GM08714 (cell line): Measurements from ENCODE around the gene RALY.

Experiments used
- H3K4me3 ChIP-seq: fragments of 200-500 bp; sonication (Bioruptor generic); 2 replicates; pipeline ENCODE4 v1.5.1; 2014; ENCODE audit warnings: mild to moderate bottlenecking, low read length, inconsistent platforms
- ZNF274 ChIP-seq: IDR thresholded peaks from 2 replicates; pipeline ENCODE4 v1.6.1; 2012; ENCODE audit warnings: mild to moderate bottlenecking, low read depth, low read length

RALY gene

DNA sequence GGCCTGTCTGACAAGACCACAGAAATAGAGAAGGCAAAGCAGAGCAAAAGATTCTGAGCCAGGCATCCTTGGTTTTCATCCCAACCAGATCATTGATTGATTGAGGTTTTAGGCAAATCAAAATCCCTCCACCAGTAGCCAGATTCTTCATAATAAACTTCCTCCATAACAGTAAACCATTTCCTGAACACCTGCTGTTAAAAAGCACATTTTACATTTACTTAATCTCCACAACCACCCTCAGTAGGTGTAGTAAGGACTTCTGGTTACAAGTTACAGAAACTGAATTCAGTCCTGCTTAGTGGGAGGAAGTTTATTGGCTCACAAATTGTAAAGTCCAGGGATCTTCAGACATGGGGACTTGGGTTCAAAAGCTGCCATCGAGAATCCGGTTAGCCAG, 90.1 kb downstream of the RALY start:
- no peak for TF ChIP-seq ZNF274

DNA sequence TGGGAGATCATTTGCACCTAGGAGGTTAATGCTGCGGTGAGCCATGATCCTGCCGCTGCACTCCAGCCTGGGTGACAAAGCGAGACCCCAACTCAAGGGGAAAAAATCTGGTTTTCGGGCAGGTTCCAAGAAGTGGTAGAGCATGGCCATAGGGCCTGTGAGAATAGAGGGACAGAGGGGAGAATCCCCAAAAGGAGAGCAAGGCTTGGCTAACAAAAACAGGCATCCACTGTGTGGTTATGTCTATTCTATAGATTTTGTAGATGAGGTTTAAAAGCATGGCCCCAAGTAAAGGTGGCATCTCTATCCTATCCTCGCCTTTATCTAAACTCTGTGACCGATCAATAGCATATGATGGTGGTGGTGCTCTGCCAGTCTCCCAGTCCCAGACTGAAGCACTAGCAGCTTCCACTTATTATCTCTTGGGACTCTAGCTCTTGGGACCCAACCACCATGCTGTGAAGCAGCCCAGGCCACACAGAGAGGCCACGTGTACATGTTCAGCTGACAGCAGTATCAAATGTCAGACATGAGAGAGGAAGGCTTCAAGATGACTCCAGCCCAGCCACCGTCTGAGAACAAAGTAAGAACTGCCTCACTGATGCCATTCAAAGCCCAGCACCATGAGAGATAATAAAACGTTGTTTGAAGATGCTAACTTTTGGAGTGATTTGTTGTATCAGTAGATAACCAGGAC, 90.7 kb downstream of the RALY start:
- no peak overlapping the region for H3K4me3 ChIP-seq
- TF ChIP-seq ZNF274 = no peak

More for the DNA sequence above, 90.1 kb downstream of the RALY start:
- no peak overlapping the region for H3K4me3 ChIP-seq

DNA sequence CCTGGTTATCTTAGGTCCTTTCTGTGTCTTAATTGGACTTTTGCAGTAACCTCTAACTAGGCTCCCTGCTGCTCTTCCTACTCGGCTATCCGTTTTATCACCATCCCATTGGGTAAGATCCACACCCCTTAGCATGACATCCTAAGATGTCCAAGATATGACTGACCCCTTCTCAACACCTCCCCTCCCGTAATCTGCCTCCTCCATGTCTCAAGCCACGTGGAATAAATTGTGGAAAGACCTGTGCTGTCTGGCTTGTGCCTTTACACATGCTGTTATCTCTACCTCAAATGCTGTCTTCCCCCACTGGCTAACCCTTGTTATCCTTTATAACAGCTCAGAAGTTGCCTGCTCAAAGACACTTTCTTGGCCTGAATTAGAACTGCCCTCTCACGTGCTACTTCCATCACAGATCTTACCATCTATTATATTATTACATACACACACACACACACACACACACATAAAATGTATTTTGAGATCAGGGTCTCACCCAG, 91.9 kb downstream of the RALY start:
- H3K4me3 ChIP-seq = no peak overlapping the region
- TF ChIP-seq ZNF274 = no peak

DNA sequence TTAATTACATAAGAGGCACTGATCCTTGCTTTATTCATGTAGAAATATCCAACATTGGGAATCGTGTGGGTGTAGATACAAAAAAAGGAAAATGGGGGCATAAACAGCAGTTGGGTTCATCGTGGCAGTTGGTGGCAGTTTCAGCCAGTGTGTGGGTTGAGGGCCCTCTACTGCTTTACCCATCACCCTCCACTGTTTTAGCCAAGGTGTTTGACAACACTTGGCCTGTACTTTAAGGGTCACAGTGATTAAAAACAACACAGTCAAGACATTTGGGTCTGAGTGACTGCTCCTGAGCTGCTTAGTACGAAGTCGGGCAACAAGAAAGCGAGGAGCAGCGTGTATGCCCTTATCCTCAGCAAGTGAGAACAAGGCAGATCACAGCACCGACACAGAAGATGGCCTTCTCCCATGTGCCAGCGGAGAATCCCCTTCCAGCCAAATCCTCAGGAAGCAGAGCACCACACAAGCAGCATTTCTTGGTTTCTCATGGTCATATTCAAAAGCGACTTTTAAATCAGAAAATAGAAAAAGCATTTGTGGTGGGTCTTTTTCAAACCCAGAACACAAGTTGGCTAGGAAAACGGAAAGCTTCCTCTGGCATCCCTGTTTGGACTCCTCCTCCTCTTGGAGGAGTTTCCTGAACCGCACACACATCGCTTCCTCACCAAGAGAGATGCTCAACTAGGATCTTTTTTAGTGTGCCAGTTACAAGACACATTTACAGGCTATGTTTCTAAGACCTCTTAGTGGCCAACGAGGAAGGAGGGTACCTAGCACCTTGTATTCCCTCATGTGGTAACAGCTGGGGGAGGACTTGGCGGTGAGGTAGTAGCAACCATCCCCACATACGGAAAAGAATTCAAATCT, 94.8 kb downstream of the RALY start:
- TF ChIP-seq ZNF274 = no peak
- no peak overlapping the region for H3K4me3 ChIP-seq

DNA sequence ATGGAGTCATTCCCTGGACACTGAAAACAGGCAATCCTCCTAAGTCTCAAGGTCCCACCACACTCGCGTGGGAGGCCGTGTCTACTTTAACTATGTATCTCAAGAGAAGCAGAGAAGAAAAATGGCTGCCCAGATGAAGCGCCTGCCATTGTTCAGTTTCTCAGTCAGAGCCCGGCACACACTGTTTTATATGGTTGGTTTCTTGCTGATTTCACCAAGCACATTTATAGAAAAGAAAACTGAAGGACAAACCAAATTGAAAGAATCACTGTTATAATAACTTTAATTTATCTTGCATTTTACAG, 95.4 kb downstream of the RALY start:
- no peak for TF ChIP-seq ZNF274
- no peak overlapping the region for H3K4me3 ChIP-seq

DNA sequence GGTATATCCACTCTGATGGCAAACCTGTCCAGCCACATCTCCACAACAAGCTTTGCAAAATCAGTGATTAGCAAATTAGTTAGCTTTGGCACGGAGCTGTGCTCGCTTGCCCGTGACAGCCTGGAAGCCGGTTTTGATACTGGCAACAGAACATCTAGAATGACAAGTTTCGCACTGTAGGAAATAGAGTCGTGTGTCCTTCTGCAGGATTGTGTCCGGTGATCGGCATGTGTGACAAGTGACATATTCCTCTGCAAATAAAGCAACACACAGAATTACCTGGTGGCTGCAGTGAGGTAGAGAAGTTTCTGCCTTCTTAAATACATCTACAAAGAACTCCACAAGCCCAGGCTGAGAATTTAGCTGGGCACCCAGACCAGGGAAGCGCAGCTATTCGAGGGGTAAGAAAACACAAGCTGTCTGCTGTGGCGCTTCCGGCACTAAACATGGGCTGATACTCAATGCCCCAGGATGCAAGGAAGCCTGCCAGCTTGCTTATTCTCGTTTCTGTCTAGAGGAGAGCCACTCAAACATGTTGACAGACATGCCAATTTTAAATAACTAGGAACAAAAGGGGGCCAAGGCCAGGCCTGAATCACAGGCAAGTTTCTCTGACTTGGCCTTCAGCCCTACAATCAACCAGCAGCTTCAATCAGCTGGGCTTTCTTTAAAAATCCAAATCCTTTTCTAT, 96.1 kb downstream of the RALY start:
- no peak for TF ChIP-seq ZNF274
- H3K4me3 ChIP-seq = no peak overlapping the region

DNA sequence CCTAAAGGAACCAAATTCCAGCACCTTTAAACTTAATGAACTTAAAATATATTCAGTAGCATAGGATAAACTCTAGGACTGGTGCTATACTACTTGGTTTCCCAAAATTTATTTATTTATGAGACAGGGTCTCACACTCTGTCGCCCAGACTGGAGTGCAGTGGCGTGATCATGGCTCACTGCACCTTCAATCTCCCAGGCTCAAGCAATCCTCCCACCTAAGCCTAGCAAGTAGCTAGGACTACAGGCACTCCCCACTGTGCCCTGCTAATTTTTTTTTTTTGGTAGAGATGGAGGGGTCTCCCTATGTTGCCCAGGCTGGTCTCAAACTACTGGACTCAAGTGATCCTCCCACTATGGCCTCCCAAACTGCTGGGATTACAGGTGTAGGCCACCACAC, 96.9 kb downstream of the RALY start:
- no peak for TF ChIP-seq ZNF274
- H3K4me3 ChIP-seq = no peak overlapping the region

DNA sequence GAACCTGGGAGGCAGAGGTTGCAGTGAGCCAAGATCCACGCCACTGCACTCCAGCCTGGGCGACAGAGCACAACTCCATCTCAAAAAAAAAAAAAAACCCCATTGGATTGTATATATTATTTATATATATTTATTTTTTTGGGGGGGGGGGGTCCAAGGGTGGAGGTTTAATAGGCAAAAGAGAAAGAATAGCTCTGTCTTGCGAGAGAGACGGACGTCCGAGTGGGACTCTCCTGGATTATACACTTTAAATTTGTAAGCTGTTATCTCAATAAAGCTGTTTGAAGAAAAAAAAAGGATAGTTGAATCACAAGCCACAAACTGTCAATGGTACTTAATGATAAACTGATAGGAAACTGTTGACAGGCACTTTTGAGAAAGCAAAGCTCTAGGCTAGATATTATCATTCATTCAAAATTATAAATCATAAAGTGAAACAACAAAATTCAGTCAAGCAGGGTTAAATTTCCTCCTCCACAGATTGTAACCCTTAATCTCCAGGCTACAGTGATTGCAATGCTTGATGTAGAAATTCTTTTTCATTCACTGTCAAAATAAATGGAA, 98.0 kb downstream of the RALY start:
- TF ChIP-seq ZNF274 = no peak

DNA sequence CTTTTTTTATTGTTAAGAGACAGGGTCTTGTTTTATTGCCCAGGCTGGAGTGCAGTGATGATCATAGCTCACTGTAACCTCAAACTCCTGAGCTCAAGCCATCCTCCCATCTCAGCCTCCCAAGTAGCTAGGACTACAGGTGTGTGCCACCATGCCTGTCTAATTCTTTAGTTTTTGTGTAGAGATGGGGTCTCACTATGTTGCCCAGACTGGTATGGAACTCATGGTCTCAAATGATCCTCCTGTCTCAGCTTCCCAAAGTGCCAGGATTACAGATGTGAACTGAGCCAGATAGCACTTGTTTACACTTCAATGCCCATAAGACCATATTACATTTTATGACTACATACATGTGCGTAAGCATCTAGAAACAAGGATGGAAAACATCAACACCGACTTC, 100.2 kb downstream of the RALY start:
- no peak for TF ChIP-seq ZNF274
- H3K4me3 ChIP-seq = no peak overlapping the region

More for the DNA sequence above, 98.0 kb downstream of the RALY start:
- no peak overlapping the region for H3K4me3 ChIP-seq

DNA sequence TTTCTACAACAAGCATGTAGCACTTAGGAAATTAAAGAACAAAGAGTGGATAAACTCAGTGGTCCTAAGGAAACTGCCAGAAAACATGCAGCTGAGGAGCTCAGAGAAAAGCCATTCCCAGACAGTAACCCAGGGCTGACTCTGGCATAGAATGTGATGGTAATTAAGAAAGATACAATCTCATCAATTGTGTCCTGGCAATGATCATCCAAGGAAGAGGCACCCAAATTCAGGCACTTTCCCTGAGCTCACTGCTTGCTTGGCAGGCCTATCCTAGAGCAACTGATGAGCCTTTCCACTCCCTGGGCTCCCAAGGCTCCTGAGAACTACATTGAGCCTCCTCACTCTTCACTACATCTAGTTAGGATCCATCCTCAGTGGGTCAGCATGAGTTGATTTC, 102.1 kb downstream of the RALY start:
- TF ChIP-seq ZNF274 = no peak
- no peak overlapping the region for H3K4me3 ChIP-seq

DNA sequence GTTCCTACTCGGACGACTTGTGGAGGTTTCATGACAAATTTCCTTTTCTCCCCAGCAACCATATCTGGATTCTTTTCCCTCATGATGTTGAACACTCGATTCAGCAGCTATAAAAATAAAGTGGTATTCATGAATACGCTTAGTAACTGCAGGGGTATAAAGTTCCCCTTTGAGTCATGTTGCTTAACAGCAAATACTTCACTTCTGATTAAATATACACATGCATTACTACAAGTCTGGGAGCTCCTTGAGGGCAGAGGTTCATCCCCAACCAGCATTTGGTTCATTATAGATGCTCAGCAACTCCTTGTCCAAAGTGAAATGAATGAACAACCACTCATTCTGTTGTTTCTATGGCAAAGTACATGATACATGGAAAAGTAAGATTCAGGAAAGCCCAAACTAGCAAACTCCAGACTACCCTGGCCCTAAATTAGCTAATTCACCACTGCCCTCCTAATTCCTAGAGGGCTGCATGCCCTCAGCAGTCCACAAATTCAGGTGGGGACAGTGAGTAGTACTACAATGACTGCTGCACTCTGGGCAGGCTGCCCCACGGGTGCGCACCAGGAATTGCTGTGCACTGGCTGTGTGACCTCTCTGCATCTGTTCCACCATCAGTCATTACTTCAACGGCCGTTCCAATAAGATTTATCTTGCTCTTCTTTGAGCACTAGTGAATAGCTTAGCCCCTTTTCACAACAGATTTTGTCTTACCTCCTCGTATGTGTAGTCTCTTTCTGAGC, 103.2 kb downstream of the RALY start:
- TF ChIP-seq ZNF274 = no peak

DNA sequence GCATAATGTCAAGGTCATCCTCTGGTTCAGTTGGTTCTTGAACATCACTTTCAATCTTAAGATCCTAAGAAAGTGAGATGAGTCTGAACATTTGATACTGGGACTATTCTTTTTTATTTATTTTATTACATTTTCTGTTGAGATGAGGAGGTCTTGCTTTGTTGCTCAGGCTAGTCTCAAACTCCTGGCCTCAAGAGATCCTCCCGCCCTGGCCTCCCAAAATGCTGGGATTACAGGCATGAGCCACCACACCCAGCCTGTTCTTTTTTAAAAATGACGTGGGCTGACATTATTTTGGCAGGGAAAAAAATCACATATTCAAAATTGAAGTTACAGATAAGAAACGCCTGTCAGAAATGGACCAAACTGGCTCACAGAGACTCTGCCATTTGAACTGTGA, 104.9 kb downstream of the RALY start:
- H3K4me3 ChIP-seq = no peak overlapping the region
- no peak for TF ChIP-seq ZNF274

More for the DNA sequence above, 103.2 kb downstream of the RALY start:
- no peak overlapping the region for H3K4me3 ChIP-seq

DNA sequence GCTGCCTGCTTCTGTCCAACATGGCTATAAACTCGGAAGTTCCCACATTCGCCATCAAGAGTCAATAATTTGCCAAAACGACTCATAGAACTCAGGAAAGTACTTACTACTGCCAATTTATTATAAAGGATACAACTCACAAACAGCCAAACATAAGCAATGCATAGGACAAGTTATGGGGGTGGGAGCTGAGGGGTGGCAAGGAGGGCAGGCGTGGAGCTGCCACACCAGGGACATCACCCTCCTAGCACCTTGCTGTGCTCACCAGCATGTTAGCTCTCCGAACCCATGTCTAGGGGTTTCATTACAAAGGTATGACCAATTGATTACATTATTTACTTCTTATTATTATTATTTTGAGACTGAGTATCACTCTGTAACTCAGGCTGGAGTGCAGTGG, 106.0 kb downstream of the RALY start:
- no peak overlapping the region for H3K4me3 ChIP-seq
- no peak for TF ChIP-seq ZNF274

DNA sequence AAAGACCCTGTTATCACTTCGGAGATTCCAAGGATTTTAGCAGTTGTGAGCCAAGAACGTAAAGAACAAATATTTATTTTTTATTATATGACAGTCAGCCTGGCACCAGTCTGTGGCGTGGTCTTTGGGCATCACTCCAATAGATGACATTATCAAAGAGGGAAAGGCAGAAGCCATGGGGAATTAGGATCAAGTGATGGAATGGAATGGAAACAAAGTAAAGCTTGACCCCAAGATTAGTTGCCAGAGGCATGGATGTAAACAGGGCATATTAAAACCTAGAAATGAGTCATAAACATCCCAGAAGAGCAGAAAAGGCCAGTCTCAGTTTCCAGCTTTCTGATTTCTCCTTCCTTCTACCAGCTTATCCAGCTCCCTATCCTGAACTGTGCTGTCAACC, 106.9 kb downstream of the RALY start:
- H3K4me3 ChIP-seq = no peak overlapping the region
- no peak for TF ChIP-seq ZNF274

DNA sequence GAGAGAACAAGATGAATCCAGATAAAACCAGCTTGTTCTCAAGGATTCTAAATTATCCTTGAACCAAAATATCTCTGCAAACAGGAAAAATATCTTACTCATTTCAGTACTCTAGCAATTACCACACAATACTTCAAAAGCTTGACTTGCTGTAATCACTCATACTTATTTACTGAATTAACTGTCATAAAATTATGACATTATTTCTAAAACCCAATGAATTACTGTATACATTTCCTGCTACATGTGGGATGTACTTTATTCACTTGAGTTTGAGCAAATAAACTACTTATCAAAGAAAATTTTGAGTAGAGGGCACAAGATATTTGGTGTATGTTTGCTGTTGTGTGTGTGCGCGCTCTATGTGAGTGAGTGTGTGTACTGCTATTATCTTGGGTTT, 108.6 kb downstream of the RALY start:
- no peak for TF ChIP-seq ZNF274
- H3K4me3 ChIP-seq = no peak overlapping the region
